ENCODE measurements around the gene PTPRN2. TPM values are rescaled to one million over a fixed set of nuclear protein-coding genes. Genes with fewer than 3 reads are reported as not detected.

The PTPRN2 gene
- total and polyA plus RNA-seq, 2 donors (not counting 3 experiments of a cell fraction or from before 2014, with no cell fraction given), result 0.62 to 0.88 TPM

DNA sequence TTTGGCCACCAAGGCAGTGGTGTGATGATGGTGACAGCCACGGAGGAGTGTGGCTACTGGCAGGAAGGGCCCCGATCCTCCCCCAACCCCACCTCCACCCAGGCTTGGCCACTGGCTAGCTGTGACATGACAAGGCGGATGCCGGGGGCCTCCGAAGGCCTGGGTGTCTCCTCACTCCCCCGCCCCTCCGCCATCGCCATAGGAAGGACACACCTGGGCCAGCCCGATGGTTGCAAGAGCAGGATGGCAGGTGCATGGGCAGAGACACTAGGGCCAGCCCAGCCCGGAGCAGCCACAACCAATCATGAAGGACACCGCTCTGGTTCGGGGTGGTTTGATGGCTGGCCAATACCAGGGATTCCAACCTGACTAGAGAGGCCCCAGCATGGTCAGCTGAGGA lies 81.0 kb downstream of the PTPRN2 start:
- no peaks in the 10 kb centered on the region for H3K36me3 ChIP-seq (ENCODE audit: control insufficient read depth in 2 of 2, extremely low read depth in 1 of 2, insufficient read depth in 2 of 2, low read length in 2 of 2)
- FAIRE-seq, result no peak
- no peak overlapping the region for H3K27ac ChIP-seq (ENCODE audit: insufficient read depth, low read depth, low read length)

DNA sequence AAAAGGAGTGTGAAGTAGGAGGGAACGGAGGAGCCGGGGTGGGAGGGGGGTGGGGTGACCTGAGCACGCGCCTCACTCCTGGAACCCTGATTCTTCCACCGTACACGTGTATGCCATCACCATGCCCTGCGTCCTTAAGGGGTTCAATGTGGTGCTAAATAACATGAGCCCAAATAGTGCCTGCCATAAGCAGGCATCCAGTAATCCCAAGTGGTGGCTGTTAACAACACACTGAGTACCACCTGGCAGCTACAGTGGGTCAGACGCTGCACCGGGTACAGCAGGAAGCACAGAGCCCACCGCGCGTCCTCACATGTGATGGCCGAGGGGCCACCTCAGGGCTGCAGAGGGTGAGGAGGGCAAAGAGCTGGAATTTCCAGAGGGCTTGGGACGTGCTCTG lies 81.9 kb downstream of the PTPRN2 start:
- intact Hi-C loops (cut with micrococcal nuclease) (no loop called here), dilution Hi-C loops (cut with MboI; ENCODE audit: extremely low pct_ligation_motif_present, low sequenced_read_pairs) (no loop called here)
- no peaks in the 10 kb centered on the region for H3K27me3 ChIP-seq (ENCODE audit: control insufficient read depth in 2 of 2, insufficient read depth in 2 of 2, low read length in 2 of 2)
- H3K4me2 ChIP-seq (ENCODE audit: insufficient read depth, low read length), result no peak overlapping the region
- H3K27ac ChIP-seq (ENCODE audit: insufficient read depth, low read depth, low read length), result no peak overlapping the region
- no peaks in the 10 kb centered on the region for H3K36me3 ChIP-seq (ENCODE audit: control insufficient read depth in 2 of 2, extremely low read depth in 1 of 2, insufficient read depth in 2 of 2, low read length in 2 of 2)
- TF ChIP-seq POLR2A (IDR thresholded peaks at IDR 0.05; ENCODE audit: low read depth, low read length), result no peak
- no peak for TF ChIP-seq FOS (IDR thresholded peaks at IDR 0.05; ENCODE audit: borderline replicate concordance, insufficient read depth, low read length)
- TF ChIP-seq, protein P1, sequence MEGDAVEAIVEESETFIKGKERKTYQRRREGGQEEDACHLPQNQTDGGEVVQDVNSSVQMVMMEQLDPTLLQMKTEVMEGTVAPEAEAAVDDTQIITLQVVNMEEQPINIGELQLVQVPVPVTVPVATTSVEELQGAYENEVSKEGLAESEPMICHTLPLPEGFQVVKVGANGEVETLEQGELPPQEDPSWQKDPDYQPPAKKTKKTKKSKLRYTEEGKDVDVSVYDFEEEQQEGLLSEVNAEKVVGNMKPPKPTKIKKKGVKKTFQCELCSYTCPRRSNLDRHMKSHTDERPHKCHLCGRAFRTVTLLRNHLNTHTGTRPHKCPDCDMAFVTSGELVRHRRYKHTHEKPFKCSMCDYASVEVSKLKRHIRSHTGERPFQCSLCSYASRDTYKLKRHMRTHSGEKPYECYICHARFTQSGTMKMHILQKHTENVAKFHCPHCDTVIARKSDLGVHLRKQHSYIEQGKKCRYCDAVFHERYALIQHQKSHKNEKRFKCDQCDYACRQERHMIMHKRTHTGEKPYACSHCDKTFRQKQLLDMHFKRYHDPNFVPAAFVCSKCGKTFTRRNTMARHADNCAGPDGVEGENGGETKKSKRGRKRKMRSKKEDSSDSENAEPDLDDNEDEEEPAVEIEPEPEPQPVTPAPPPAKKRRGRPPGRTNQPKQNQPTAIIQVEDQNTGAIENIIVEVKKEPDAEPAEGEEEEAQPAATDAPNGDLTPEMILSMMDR (IDR thresholded peaks at IDR 0.05; ENCODE audit: extremely low read depth in 1 of 2, insufficient read depth in 1 of 2, low read depth in 1 of 2, low read length in 2 of 2), result no peak
- no peak for TF ChIP-seq POLR2AphosphoS5 (IDR thresholded peaks at IDR 0.05; ENCODE audit: insufficient read depth, low read depth, low read length)
- TF ChIP-seq MYC (IDR thresholded peaks at IDR 0.05; ENCODE audit: low read depth, low read length), result no peak
- no peak for TF ChIP-seq MAX (IDR thresholded peaks at IDR 0.05; ENCODE audit: insufficient read depth, insufficient read length)
- POLR2A ChIA-PET, result no interaction called here
- no peaks in the 10 kb centered on the region for H3K4me1 ChIP-seq (ENCODE audit: control insufficient read depth, extremely low read depth, insufficient read depth, low read length)
- no peaks in the 10 kb centered on the region for H3K79me2 ChIP-seq (ENCODE audit: control insufficient read depth, insufficient read depth, low read length)
- H3K9ac ChIP-seq (replicated peaks; ENCODE audit: extremely low read depth, insufficient read depth, low read length), result no peak overlapping the region
- CTCF ChIA-PET, result no interaction called here
- no peak overlapping the region for H3K4me3 ChIP-seq (replicated peaks in 1 of 3; ENCODE audit: insufficient read depth in 1 of 3, low read depth in 1 of 3, low read length in 3 of 3)
- FAIRE-seq (no peak), DNase-seq (ENCODE audit: low read depth, low spot score) (no peak)
- H3K9me1 ChIP-seq (replicated peaks; ENCODE audit: control insufficient read depth, extremely low read depth, insufficient read depth, low read length), result no peaks in the 10 kb centered on the region
- peaks cover 4% of the 10 kb centered on the region for H3K9me3 ChIP-seq (replicated peaks; ENCODE audit: control insufficient read depth, insufficient read depth, low read length)
- H2AFZ ChIP-seq (ENCODE audit: low read depth, low read length), result no peak overlapping the region
- no TSS peak for BruUV-seq (replicated peaks)
- H4K20me1 ChIP-seq (replicated peaks; ENCODE audit: control insufficient read depth, extremely low read depth, insufficient read depth, low read length), result no peaks in the 10 kb centered on the region

More for the DNA sequence above, 81.0 kb downstream of the PTPRN2 start:
- Histone ChIP-seq H4K20me1 (replicated peaks; ENCODE audit: control insufficient read depth, extremely low read depth, insufficient read depth, low read length) (no peaks in the 10 kb centered on the region), H3K4me2 (ENCODE audit: insufficient read depth, low read length) (no peak overlapping the region), H3K4me1 (ENCODE audit: control insufficient read depth, extremely low read depth, insufficient read depth, low read length) (no peaks in the 10 kb centered on the region), H3K4me3 (replicated peaks in 1 of 3; ENCODE audit: insufficient read depth in 1 of 3, low read depth in 1 of 3, low read length in 3 of 3) (no peak overlapping the region), H3K9me3 (replicated peaks; ENCODE audit: control insufficient read depth, insufficient read depth, low read length) (peaks cover 4% of the 10 kb centered on the region), H3K79me2 (ENCODE audit: control insufficient read depth, insufficient read depth, low read length) (no peaks in the 10 kb centered on the region), H2AFZ (ENCODE audit: low read depth, low read length) (no peak overlapping the region), H3K9ac (replicated peaks; ENCODE audit: extremely low read depth, insufficient read depth, low read length) (no peak overlapping the region), H3K27me3 (ENCODE audit: control insufficient read depth in 2 of 2, insufficient read depth in 2 of 2, low read length in 2 of 2) (no peaks in the 10 kb centered on the region), H3K9me1 (replicated peaks; ENCODE audit: control insufficient read depth, extremely low read depth, insufficient read depth, low read length) (no peaks in the 10 kb centered on the region)
- POLR2A ChIA-PET, result no interaction called here
- TF ChIP-seq JUN (IDR thresholded peaks at IDR 0.05; ENCODE audit: borderline replicate concordance, insufficient read depth, insufficient read length, low read depth), result no peak
- TF ChIP-seq, protein P1 (IDR thresholded peaks at IDR 0.05; ENCODE audit: extremely low read depth in 1 of 2, insufficient read depth in 1 of 2, low read depth in 1 of 2, low read length in 2 of 2), result no peak
- DNase-seq (ENCODE audit: low read depth, low spot score), result no peak
- dilution Hi-C loops (cut with MboI; ENCODE audit: extremely low pct_ligation_motif_present, low sequenced_read_pairs) (no loop called here), intact Hi-C loops (cut with micrococcal nuclease) (no loop called here)
- no TSS peak for BruUV-seq (replicated peaks)
- CTCF ChIA-PET, result no interaction called here

All from endothelial cell of umbilical vein (primary cell).